ENCODE results near the gene ZNF593. TPM values are rescaled to one million over a fixed set of nuclear protein-coding genes. Genes with fewer than 3 reads are reported as not detected.

ZNF593 gene
- total RNA-seq, 1 donor: 55.2 TPM

GRCh38 chr1:26145960-26146294 is 23.8 kb upstream of the ZNF593 start:
- DNase-seq (ENCODE audit: low read depth in 2 of 3, low spot score in 2 of 3): no peak

- DNase-seq (ENCODE audit: low read depth in 2 of 3, low spot score in 2 of 3): no peak
Observed at GRCh38 chr1:26148887-26149286, 20.8 kb upstream of the ZNF593 start.

GRCh38 chr1:26153966-26154532 is 15.7 kb upstream of the ZNF593 start:
- no peak for DNase-seq (ENCODE audit: low read depth in 2 of 3, low spot score in 2 of 3)

GRCh38 chr1:26154750-26155149 is 15.0 kb upstream of the ZNF593 start:
- no peak for DNase-seq (ENCODE audit: low read depth in 2 of 3, low spot score in 2 of 3)

GRCh38 chr1:26155370-26156284 is 14.1 kb upstream of the ZNF593 start:
- no peak for DNase-seq (ENCODE audit: low read depth in 2 of 3, low spot score in 2 of 3)

- peak in 1 of 3 donors; percentile 66 for DNase-seq (ENCODE audit: low read depth in 2 of 3, low spot score in 2 of 3)
Observed at GRCh38 chr1:26156285-26157038, 13.2 kb upstream of the ZNF593 start.

GRCh38 chr1:26158271-26158907 is 11.3 kb upstream of the ZNF593 start:
- no peak for DNase-seq (ENCODE audit: low read depth in 2 of 3, low spot score in 2 of 3)

GRCh38 chr1:26158908-26159742 is 10.6 kb upstream of the ZNF593 start, which contains the start of gene FAM110D:
Gene FAM110D, plus strand, starts transcription at chr1:26159079. Its CDS starts 2,213 bp downstream, at chr1:26161292.
- no peak for DNase-seq (ENCODE audit: low read depth in 2 of 3, low spot score in 2 of 3)

- DNase-seq (ENCODE audit: low read depth in 2 of 3, low spot score in 2 of 3): no peak
Observed at GRCh38 chr1:26159743-26160039, 10.0 kb upstream of the ZNF593 start.

GRCh38 chr1:26160527-26161414 is 8.9 kb upstream of the ZNF593 start:
- DNase-seq (ENCODE audit: low read depth in 2 of 3, low spot score in 2 of 3): no peak

- peak in 1 of 3 donors; percentile 57 for DNase-seq (ENCODE audit: low read depth in 2 of 3, low spot score in 2 of 3)
Observed at GRCh38 chr1:26161415-26162219, 8.1 kb upstream of the ZNF593 start.

GRCh38 chr1:26162220-26162709 is 7.4 kb upstream of the ZNF593 start:
- DNase-seq (ENCODE audit: low read depth in 2 of 3, low spot score in 2 of 3): no peak

GRCh38 chr1:26163684-26164035 is 6.0 kb upstream of the ZNF593 start:
- no peak for DNase-seq (ENCODE audit: low read depth in 2 of 3, low spot score in 2 of 3)

GRCh38 chr1:26164036-26164860 is 5.5 kb upstream of the ZNF593 start:
- peak in 1 of 3 donors; percentile 54 for DNase-seq (ENCODE audit: low read depth in 2 of 3, low spot score in 2 of 3)

- no peak for DNase-seq (ENCODE audit: low read depth in 2 of 3, low spot score in 2 of 3)
Observed at GRCh38 chr1:26164861-26165842, 4.6 kb upstream of the ZNF593 start.

- no peak for DNase-seq (ENCODE audit: low read depth in 2 of 3, low spot score in 2 of 3)
Observed at GRCh38 chr1:26166719-26167281, 2.9 kb upstream of the ZNF593 start.

All from hematopoietic multipotent progenitor cell (in vitro differentiated cells).